HepG2 (cell line): ENCODE results near the gene ZDHHC14. TPM values are rescaled to one million over a fixed set of nuclear protein-coding genes. Genes with fewer than 3 reads are reported as not detected.

Experiments used
- CREB1 ChIP-seq, 2 experiments: fragments of 450-650 bp in 1 of 2; IDR thresholded peaks; 2 replicates each; pipeline ENCODE4 v1.6.1; 2016 to 2017; ENCODE audit warnings: control low read depth in 1 of 2, mild to moderate bottlenecking in 1 of 2, missing compliant biosample characterization in 1 of 2, missing genetic modification characterization in 1 of 2
- NCOR1 ChIP-seq: fragments of 200-600 bp; sonication (generic); IDR thresholded peaks from 2 replicates; pipeline ENCODE4 v1.7.0; 2017; ENCODE audit warnings: antibody characterized with exemption, low read length, borderline replicate concordance
- NR1H2 ChIP-seq: sonication (generic); formaldehyde crosslinking; IDR thresholded peaks from 2 replicates; pipeline ENCODE4 v1.8.1; 2022; ENCODE audit warnings: low read depth, missing genetic modification reagents, borderline replicate concordance
- SNAPC2 ChIP-seq: sonication (generic); formaldehyde crosslinking; IDR thresholded peaks from 2 replicates; pipeline ENCODE4 v1.8.1; 2022; ENCODE audit warnings: mild to moderate bottlenecking, missing genetic modification reagents
- TFDP2 ChIP-seq: sonication (generic); formaldehyde crosslinking; IDR thresholded peaks from 2 replicates; pipeline ENCODE4 v1.4.0; 2020; ENCODE audit warnings: missing genetic modification reagents
- ZBTB43 ChIP-seq: sonication (generic); formaldehyde crosslinking; conservative IDR thresholded peaks from 2 replicates; pipeline ENCODE4 v1.4.0; 2020; ENCODE audit warnings: missing genetic modification reagents
- ZBTB49 ChIP-seq: sonication (generic); formaldehyde crosslinking; IDR thresholded peaks from 2 replicates; pipeline ENCODE4 v1.4.0; 2020; ENCODE audit warnings: missing genetic modification reagents, borderline replicate concordance
- ZMAT5 ChIP-seq: sonication (generic); formaldehyde crosslinking; IDR thresholded peaks from 2 replicates; pipeline ENCODE4 v1.5.0; 2020; ENCODE audit warnings: mild to moderate bottlenecking, low read depth, missing genetic modification reagents, borderline replicate concordance
- ZNF224 ChIP-seq: sonication (generic); formaldehyde crosslinking; IDR thresholded peaks from 2 replicates; pipeline ENCODE4 v1.5.0; 2020; ENCODE audit warnings: mild to moderate bottlenecking, missing genetic modification reagents
- ZNF280B ChIP-seq: sonication (generic); formaldehyde crosslinking; IDR thresholded peaks from 2 replicates; pipeline ENCODE4 v1.5.0; 2020; ENCODE audit warnings: missing genetic modification reagents, mild to moderate bottlenecking, borderline replicate concordance
- ZNF501 ChIP-seq: sonication (generic); formaldehyde crosslinking; IDR thresholded peaks from 2 replicates; pipeline ENCODE4 v1.5.1; 2020; ENCODE audit warnings: mild to moderate bottlenecking, moderate library complexity, missing genetic modification reagents
- ZNF605 ChIP-seq: sonication (generic); formaldehyde crosslinking; IDR thresholded peaks from 2 replicates; pipeline ENCODE4 v1.8.0; 2022; ENCODE audit warnings: mild to moderate bottlenecking, missing genetic modification reagents
- polyA plus RNA-seq, 8 experiments: library from polyadenylated mRNA; depleted of rRNA in 3 of 8; stranded (reverse) in 7 of 8; unstranded in 1 of 8; fragments of >200 nt; fragmentation: Illumina TruSeq in 4 of 8; extraction: Trizol in 4 of 8; gene quantifications; 2 replicates each; pipeline versions ENCODE4 v1.2.1 to v1.2.3, GENCODE V29; 2011 to 2016; ENCODE audit warnings: low read depth in 4 of 8, missing spikeins in 1 of 8, mixed read lengths in 1 of 8; ENCODE audit not compliant: insufficient read depth in 1 of 8
- total RNA-seq, 5 experiments: library from RNA; depleted of rRNA; stranded (reverse); fragments of >200 nt; fragmentation: Illumina TruSeq; extraction: Trizol; gene quantifications; 2 replicates each; pipeline ENCODE4 v1.2.3, GENCODE V29; 2016; ENCODE audit warnings: low read depth in 1 of 5
- TF ChIP-seq, protein P1 (sequence below): sonication (generic); formaldehyde crosslinking; conservative IDR thresholded peaks from 2 replicates; pipeline ENCODE4 v1.8.0; 2022; ENCODE audit warnings: missing genetic modification reagents
- TF ChIP-seq, protein P2 (sequence below): sonication (generic); formaldehyde crosslinking; IDR thresholded peaks from 2 replicates; pipeline ENCODE4 v1.5.0; 2020; ENCODE audit warnings: mild to moderate bottlenecking, missing genetic modification reagents
- TF ChIP-seq, protein P3 (sequence below): sonication (generic); formaldehyde crosslinking; IDR thresholded peaks from 2 replicates; pipeline ENCODE4 v1.4.0; 2020; ENCODE audit warnings: missing genetic modification reagents

The ZDHHC14 gene
- total and polyA plus RNA-seq, 2 of the 13 experiments (the other 11 are each of a cell fraction or from before 2014, with no cell fraction given): 3.7 to 9.5 TPM

DNA sequence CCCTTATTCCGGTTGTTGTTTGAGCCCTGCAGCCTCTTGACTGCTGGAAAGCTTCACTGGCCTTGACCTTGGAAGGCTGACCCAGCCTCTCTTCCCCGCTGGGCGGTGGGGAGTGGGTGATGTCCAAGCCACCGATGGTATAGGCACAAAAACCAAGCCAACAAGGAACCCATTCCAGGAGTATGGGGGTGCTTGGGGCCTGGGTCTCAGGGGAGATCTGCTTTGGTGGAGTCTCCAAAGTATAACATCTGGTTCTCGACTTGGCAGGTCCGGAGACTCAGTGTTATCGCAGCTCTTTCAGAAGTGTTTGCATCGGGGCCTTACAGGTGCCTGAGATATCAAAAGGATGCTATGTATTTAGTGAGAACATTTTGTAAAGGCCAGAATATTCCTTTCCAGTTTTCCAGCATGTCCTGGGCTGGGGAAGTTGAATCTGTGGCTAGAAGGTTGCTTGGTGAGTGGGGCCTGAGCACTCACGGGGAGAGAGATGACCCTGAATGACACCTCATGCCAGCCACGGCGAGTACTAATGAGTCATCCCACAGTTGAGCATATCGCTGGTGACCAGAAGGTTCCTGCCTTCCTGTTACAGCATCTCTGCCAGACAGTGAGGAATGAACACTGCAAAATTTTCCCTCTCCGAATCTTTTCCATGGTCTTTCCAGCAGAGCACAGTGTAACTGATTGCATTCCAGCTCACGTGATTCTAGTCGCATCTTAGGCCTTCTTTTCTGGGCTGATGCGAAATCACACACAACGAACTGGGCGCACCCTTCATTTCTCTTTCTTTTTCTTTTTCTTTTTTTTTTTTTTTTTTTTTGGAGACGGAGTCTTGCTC, 133.9 kb downstream of the ZDHHC14 start (continued):
- TF ChIP-seq, protein P1, sequence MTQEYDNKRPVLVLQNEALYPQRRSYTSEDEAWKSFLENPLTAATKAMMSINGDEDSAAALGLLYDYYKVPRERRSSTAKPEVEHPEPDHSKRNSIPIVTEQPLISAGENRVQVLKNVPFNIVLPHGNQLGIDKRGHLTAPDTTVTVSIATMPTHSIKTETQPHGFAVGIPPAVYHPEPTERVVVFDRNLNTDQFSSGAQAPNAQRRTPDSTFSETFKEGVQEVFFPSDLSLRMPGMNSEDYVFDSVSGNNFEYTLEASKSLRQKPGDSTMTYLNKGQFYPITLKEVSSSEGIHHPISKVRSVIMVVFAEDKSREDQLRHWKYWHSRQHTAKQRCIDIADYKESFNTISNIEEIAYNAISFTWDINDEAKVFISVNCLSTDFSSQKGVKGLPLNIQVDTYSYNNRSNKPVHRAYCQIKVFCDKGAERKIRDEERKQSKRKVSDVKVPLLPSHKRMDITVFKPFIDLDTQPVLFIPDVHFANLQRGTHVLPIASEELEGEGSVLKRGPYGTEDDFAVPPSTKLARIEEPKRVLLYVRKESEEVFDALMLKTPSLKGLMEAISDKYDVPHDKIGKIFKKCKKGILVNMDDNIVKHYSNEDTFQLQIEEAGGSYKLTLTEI (CRISPR knock-in tag): no peak
- no peak for TF ChIP-seq ZBTB43 (CRISPR knock-in tag)
- TF ChIP-seq ZMAT5 (CRISPR knock-in tag): no peak
- TF ChIP-seq NCOR1: no peak
- TF ChIP-seq NR1H2 (CRISPR knock-in tag): no peak
- TF ChIP-seq CREB1 (IDR thresholded peaks at IDR 0.05): peak; percentile 71
- no peak for TF ChIP-seq CREB1 (CRISPR knock-in tag; IDR thresholded peaks at IDR 0.05)
- no peak for TF ChIP-seq ZNF501 (CRISPR knock-in tag)
- no peak for TF ChIP-seq ZBTB49 (CRISPR knock-in tag)
- TF ChIP-seq TFDP2 (CRISPR knock-in tag): no peak
- TF ChIP-seq ZNF605 (CRISPR knock-in tag): no peak
- TF ChIP-seq ZNF224 (CRISPR knock-in tag): no peak
- no peak for TF ChIP-seq SNAPC2 (CRISPR knock-in tag)
- TF ChIP-seq, protein P2, sequence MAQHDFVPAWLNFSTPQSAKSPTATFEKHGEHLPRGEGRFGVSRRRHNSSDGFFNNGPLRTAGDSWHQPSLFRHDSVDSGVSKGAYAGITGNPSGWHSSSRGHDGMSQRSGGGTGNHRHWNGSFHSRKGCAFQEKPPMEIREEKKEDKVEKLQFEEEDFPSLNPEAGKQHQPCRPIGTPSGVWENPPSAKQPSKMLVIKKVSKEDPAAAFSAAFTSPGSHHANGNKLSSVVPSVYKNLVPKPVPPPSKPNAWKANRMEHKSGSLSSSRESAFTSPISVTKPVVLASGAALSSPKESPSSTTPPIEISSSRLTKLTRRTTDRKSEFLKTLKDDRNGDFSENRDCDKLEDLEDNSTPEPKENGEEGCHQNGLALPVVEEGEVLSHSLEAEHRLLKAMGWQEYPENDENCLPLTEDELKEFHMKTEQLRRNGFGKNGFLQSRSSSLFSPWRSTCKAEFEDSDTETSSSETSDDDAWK: no peak
- TF ChIP-seq ZNF280B (CRISPR knock-in tag): no peak
- TF ChIP-seq, protein P3, sequence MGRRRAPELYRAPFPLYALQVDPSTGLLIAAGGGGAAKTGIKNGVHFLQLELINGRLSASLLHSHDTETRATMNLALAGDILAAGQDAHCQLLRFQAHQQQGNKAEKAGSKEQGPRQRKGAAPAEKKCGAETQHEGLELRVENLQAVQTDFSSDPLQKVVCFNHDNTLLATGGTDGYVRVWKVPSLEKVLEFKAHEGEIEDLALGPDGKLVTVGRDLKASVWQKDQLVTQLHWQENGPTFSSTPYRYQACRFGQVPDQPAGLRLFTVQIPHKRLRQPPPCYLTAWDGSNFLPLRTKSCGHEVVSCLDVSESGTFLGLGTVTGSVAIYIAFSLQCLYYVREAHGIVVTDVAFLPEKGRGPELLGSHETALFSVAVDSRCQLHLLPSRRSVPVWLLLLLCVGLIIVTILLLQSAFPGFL (CRISPR knock-in tag): no peak
